Left renal pelvis (tissue), 4 donors: ENCODE measurements around the gene DET1. TPM values are rescaled to one million over a fixed set of nuclear protein-coding genes. Genes with fewer than 3 reads are reported as not detected.
"Not testable (repeated sequence)": the region's sequence is repeated elsewhere in the genome, so short reads cannot be mapped to it uniquely, and the experiment has no call there.

Experiments used
- DNase-seq, 4 donors: peaks; one replicate each; pipeline ENCODE4 v3.0.0-alpha.2; 2013; ENCODE audit warnings: low read depth in 4 of 4, low spot score in 3 of 4
- polyA plus RNA-seq, 4 donors: library from polyadenylated mRNA; unstranded; fragments of 120-200 nt; gene quantifications; one replicate each; pipeline ENCODE4 v1.2.1, GENCODE V29; 2013; ENCODE audit not compliant: insufficient read length in 4 of 4

DET1 gene
- polyA plus RNA-seq, 4 donors = 13.8 to 19.3 (median 15.0) TPM

DNA sequence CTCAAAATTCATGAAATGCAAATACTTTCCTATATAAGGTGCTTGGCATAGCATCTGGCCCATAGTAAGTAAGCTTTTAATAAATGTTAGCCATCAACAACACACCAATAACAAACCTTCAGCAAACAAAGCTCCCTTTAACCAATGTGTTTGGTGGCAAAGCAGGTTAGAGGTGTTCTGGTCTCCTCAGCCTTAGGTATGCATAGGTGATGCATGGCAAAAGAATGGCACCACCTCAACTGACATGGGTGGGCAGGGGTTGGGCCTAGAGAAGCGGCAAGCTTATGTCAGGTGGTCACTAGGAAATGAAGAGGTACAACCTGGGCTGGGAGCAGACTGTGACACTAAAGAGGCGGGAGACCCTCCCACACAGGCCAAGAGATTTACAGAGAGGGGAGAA lies 40.8 kb downstream of the DET1 start:
- DNase-seq = no peak

GRCh38 chr15:88504445-88504844 lies 42.0 kb downstream of the DET1 start:
- no peak for DNase-seq

- DNase-seq = no peak
Observed at GRCh38 chr15:88498996-88499395, 47.5 kb downstream of the DET1 start.

DNA sequence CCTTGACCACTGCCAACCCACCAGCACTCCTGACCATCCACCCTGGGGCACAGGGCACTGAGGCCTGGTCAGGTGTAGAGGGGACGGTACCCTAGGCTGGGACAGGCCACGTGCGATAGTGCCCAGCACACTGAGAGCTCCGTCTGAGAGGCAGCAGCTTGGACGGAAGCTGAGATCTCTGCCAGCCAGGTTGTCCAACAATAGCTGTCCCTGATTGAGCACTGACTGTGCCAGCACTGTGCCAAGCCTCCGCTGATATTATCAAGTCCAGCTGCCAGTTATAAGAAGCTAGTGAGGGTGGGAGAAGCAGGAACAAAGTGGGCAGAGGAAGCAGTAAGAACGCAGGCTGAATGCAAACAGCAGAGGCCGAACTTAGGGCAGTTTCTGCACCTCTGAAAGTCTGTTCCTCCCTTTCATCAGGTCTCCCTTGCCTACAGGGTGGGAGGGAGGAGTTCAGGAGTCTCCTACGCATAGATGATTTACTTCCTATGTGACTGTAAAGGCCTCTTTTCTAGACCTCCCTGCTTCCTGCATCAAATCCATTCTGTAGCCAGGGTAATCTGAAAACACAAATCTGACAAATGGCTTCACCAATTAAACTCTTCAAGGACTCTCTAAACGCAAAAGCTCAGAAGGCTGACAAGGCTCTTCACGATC lies 49.2 kb downstream of the DET1 start:
- DNase-seq = no peak

DNA sequence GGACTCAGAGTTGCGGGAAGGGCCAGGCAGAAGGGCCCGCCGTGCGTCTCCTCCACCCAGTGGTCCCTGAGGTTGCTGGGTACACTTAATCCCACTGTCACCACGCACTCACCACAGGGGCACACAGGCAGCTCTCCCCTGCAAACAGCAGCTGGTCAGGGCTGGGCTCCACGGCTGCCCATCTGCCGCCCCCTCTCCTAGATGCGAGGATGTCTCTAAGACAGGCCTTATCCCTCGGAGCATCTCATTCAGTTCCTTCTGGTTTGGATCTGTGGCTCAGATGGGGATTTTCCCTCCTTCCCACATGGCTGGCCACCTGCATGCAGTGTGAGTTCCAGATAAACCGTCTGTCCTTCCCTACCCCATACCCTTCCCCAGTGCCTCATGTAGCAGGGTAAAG lies 52.6 kb downstream of the DET1 start:
- DNase-seq = no peak

DNA sequence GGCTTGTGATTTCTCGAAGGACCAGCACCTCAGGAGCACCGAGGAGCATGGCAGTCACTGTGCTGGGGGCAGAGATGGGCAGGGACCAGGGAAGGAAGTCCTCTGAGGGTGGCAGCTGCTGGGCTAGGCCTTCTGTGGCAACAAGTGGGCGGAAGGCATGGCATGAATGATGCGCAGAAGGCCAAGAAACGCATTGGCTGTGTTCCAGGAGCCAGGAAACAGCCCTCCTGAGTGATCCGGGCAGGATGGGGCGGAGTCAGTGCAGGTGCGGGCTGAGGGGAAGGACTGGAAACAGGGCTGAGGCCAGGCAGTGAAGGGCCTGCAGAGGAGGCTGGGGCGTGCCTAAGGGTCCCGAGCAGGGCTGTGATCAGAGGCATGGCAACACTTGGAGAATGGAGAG lies 55.3 kb downstream of the DET1 start:
- no peak for DNase-seq

GRCh38 chr15:88490036-88490435 lies 56.4 kb downstream of the DET1 start:
- DNase-seq = no peak

- no peak for DNase-seq
Observed at GRCh38 chr15:88489321-88489720, 57.2 kb downstream of the DET1 start.

DNA sequence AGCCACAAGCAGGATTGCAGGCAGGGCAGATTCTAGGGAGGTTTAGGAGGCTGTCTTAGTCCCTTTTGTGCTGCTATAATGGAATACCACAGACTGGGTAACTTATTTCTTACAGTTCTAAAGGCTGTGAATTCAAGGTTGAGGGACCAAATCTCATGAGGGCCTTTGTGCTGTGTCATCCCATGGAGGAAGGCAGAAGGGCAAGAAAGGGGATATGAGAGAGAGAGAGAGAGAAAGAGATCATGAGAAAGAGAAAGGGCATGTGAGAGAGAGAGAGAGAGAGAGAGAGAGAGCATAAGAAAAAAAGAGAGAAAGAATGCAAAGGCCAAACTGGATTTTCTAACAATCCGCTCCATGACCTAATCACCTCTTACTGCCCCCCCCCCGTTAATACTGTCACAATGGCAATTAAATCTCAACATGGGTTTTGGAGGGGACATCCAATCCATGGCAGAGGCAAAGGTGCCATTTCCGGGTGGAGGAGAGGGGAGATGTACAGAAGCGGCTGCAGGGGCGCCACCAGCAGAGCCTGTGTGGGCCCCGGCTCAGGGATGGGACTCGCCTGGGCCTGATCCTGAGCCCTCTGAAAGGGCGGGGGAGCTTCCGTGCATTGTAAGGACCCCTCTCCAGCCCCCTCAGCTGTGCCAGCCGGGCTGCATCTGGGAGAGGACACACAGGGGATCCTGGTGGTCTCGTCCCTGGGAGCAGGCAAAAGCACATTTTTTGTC lies 58.5 kb downstream of the DET1 start:
- DNase-seq = no peak

GRCh38 chr15:88487178-88487795 lies 59.2 kb downstream of the DET1 start:
- no peak for DNase-seq

- peak in 2 of 4 donors; percentile 62 to 63 for DNase-seq
Observed at GRCh38 chr15:88484682-88485331, 61.7 kb downstream of the DET1 start.

GRCh38 chr15:88482263-88482662 lies 64.2 kb downstream of the DET1 start:
- no peak for DNase-seq

- DNase-seq = no peak
Observed at GRCh38 chr15:88480981-88481380, 65.5 kb downstream of the DET1 start.

DNA sequence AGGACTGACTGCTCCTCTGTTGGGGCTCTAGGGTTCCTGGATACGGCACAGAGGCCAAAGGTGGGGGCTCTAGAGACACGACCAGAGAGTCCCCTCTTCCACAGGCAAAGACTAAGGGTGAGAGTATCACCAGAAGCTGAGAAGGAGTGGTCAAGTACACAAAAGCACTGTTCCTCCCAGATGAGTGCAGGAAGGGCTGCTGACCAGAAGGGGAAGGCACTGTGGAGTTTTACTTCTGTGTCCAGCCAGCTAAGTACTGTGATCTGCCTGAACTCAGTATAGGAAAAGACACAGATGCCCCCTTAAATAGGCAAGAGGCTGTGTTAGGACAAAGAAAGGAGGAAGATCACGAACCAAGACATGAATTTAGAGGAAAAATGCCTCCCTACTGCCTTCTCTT lies 67.3 kb downstream of the DET1 start:
- DNase-seq = no peak

DNA sequence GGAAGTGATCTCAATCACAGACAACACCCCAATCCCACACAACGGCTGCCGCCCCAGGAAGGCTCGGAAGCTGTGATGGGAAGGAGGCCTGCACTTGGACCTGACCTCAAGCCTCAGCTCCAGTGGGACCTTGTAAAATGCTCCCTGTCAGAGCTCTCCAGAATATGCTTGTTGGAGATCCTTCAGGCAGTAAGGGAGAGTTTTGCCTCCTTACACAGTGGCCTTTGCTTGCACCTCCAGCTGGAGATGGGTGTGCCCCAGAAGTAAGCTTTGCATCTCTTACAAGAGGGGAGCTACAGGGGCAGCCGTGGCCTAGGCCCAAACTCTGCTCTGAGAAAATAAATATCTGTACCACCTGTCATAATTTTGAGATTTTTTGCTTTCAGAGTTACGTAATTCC lies 68.6 kb downstream of the DET1 start:
- DNase-seq = no peak

DNA sequence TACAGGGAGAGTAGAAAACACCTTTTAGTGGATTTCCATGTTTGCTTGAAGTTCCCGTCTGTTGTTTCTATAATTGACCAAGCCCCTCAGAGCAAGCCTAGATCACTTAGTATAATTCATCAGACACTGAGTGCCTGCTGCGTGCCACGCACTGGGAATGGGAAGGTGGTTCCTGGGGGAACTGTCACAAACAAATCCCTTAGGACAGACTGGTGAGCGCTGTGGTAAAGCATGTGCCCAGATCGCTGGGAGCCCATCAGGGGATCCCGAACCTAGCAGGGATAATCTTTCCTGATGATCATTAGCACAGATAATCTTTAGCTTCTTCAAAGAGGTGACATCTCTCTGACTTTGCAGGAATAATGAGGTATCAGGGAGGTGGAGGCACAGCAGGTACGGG lies 69.4 kb downstream of the DET1 start:
- DNase-seq = no peak

GRCh38 chr15:88476635-88477060 lies 69.8 kb downstream of the DET1 start:
- DNase-seq = no peak

DNA sequence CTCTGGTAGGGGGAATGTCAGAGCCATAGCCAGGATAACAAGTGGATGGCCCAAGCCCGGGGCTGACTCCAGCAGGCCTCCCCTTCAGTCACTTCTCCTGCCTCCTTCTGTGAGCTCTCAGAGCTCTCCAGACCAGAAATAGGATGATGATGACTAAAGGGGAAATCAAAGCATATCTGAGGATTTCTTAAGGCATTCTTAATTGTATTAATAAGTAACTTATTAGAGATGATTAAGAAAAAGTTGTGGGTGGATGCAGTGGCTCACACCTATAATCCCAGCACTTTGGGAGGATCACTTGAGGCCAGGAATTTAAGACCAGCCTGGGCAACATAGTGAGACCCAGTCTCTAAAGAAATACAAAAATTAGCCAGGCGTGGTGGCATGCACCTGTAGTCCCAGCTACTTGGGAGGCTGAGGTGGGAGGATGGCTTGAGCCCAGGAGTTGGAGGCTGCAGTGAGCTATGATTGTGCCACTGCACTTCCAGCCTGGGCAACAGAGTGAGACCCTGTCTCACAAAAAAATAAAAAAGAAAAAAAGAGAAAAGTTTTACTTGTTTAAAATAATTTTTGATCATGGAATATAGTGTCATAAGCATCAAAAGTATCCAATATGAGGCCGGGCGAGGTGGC lies 72.7 kb downstream of the DET1 start:
- DNase-seq = not testable (repeated sequence)

DNA sequence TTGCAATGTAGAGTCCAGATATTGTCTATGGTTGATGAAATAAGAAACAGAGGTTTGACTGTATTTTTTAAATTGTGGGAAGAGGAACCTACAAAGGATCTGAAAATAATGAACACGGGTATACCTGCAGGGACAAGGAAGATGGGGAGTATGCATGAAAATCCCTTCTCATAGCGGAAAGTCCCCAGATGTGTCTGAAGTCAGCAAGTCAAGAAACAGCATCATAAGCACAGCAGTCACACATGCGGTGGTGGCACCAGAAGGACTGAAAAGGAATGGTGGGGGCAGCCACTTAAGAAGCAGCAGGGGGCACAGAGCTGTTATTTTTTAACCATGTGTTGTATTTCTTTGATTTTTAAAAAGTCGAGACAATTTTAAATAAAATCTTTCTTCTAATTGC lies 74.3 kb downstream of the DET1 start:
- no peak for DNase-seq

DNA sequence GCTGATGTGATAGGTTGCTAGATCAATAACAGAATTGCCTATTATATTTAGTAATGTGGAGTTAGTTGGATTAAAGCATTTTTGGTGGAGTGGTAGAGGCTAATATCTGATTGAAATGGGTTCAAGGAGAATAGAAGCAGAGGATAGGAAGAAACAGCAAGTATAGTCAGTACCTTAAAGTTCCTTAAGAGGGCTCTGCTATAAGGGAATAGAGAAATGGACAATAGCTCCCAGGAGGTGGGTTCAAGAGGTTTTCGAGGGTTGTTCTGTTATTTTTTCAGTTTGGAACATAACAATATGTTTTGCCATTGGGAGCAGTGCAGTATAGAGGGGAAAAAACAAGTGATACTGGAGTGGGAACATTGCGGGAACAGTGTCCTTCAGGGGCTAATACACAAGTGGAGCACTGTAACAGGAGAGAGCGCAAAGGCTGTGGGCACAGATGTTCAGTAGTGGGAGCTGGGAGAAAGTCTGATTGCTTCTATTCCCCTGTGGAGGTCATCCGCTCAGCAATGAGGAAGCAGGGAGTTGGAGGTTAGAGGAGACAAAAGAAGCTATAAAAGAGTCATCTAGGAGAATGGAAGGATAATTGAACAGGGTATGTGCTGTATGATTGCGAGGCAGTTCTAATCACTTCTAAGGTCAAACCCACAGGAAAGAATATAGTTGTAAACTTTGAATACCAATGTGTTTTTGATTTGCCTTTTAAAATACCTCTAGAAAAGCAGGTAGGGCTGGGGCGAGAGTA lies 75.7 kb downstream of the DET1 start:
- DNase-seq = no peak
